ENCODE results near the gene TCOF1.

DNA sequence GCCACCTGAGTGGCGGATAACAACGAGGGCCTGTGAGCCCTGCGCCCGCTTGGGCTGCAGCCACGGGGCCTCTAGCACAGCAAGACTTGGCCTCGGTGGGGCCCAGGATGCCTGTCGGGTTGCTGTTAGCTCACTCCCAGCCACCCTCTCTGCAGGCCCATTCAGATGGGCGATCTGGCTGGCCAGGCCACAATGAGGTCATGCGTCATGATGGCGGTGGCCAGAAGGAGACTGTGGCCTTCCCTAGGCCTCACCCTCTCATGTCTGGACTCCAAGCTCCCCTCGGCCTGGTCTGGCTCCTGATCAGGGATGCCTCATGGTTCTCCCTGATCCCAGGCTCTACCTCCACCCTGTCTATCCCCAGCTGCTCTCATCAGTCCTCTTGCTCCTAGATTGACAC lies 19.0 kb upstream of the TCOF1 start:
- TF ChIP-seq, protein P1, sequence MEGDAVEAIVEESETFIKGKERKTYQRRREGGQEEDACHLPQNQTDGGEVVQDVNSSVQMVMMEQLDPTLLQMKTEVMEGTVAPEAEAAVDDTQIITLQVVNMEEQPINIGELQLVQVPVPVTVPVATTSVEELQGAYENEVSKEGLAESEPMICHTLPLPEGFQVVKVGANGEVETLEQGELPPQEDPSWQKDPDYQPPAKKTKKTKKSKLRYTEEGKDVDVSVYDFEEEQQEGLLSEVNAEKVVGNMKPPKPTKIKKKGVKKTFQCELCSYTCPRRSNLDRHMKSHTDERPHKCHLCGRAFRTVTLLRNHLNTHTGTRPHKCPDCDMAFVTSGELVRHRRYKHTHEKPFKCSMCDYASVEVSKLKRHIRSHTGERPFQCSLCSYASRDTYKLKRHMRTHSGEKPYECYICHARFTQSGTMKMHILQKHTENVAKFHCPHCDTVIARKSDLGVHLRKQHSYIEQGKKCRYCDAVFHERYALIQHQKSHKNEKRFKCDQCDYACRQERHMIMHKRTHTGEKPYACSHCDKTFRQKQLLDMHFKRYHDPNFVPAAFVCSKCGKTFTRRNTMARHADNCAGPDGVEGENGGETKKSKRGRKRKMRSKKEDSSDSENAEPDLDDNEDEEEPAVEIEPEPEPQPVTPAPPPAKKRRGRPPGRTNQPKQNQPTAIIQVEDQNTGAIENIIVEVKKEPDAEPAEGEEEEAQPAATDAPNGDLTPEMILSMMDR (IDR thresholded peaks at IDR 0.05) = no peak
- TF ChIP-seq POLR2A (IDR thresholded peaks at IDR 0.05) = no peak
